Ascending aorta (tissue), 2 donors: ENCODE measurements around the gene UMAD1. TPM values are rescaled to one million over a fixed set of nuclear protein-coding genes. Genes with fewer than 3 reads are reported as not detected.

Source experiments
- DNase-seq, 2 donors: peaks; one replicate each; pipeline ENCODE4 v3.0.0-alpha.2; 2019; ENCODE audit warnings: low spot score in 2 of 2
- H3K27ac ChIP-seq, 2 donors: fragments of 200-600 bp; sonication (generic); one replicate each; pipeline ENCODE4 v1.5.1; 2016 to 2017; ENCODE audit warnings: mild to moderate bottlenecking in 1 of 2
- H3K27me3 ChIP-seq: fragments of 200-600 bp; sonication (generic); one replicate; pipeline ENCODE4 v1.5.1; 2017
- H3K36me3 ChIP-seq, 2 donors: fragments of 200-600 bp; sonication (generic); one replicate each; pipeline ENCODE4 v1.5.1; 2016
- H3K4me1 ChIP-seq, 2 donors: fragments of 200-600 bp; sonication (generic); one replicate each; pipeline ENCODE4 v1.5.1; 2016 to 2017; ENCODE audit warnings: mild to moderate bottlenecking in 1 of 2
- H3K4me3 ChIP-seq, 2 donors: fragments of 200-600 bp; sonication (generic); one replicate each; pipeline ENCODE4 v1.5.1; 2016 to 2017; ENCODE audit warnings: mild to moderate bottlenecking in 1 of 2
- H3K9me3 ChIP-seq, 2 donors: fragments of 200-600 bp; sonication (generic); one replicate each; pipeline ENCODE4 v1.5.1; 2016
- CTCF ChIP-seq, 3 experiments: fragments of 200-600 bp in 2 of 3; fragments of 450-650 bp in 1 of 3; sonication (generic) in 2 of 3; IDR thresholded peaks; one replicate each; pipeline ENCODE4 v1.5.1; 2016 to 2019; ENCODE audit warnings: antibody characterized with exemption in 3 of 3, mild to moderate bottlenecking in 1 of 3, moderate library complexity in 1 of 3
- intact Hi-C: fragments of 100-400 bp; cut with DNase I; formaldehyde crosslinking; loops from one replicate; pipeline ENCODE4 v1.15.1; 2023
- total RNA-seq: library from RNA; depleted of rRNA; stranded (reverse); fragments of >200 nt; gene quantifications from one replicate; pipeline ENCODE4 v1.1.0, GENCODE V29; 2016

Gene UMAD1
- total RNA-seq, 1 donor from 2014 or later, result 17.7 TPM

- H3K36me3 ChIP-seq, result no peaks in the 10 kb centered on the region
- no peak overlapping the region for H3K27ac ChIP-seq
- intact Hi-C loops, result no loop called here
- no peaks in the 10 kb centered on the region for H3K9me3 ChIP-seq
- H3K4me1 ChIP-seq, result peaks cover 0 to 10% of the 10 kb centered on the region in 2 donors
- H3K4me3 ChIP-seq, result no peak overlapping the region
- TF ChIP-seq CTCF (IDR thresholded peaks at IDR 0.05), result no peak
- no peak for DNase-seq
- H3K27me3 ChIP-seq, result no peaks in the 10 kb centered on the region
Observed at GRCh38 chr7:7710469-7710868, 69.9 kb downstream of the UMAD1 start.

- no peak overlapping the region for H3K27ac ChIP-seq
- H3K9me3 ChIP-seq, result no peaks in the 10 kb centered on the region
- no peak overlapping the region for H3K4me3 ChIP-seq
- H3K36me3 ChIP-seq, result no peaks in the 10 kb centered on the region
- TF ChIP-seq CTCF (IDR thresholded peaks at IDR 0.05), result no peak
- no peaks in the 10 kb centered on the region for H3K4me1 ChIP-seq
- H3K27me3 ChIP-seq, result no peaks in the 10 kb centered on the region
- intact Hi-C loops, result no loop called here
- no peak for DNase-seq
Observed at GRCh38 chr7:7713730-7714129, 73.2 kb downstream of the UMAD1 start.

GRCh38 chr7:7718492-7718891 is 77.9 kb downstream of the UMAD1 start, which contains the start of gene RPA3:
RPA3 (minus strand) TSS chr7:7718607; CDS start chr7:7640418, 78,189 bp downstream.
- no peak for DNase-seq
- TF ChIP-seq CTCF (IDR thresholded peaks at IDR 0.05), result no peak
- H3K4me1 ChIP-seq, result no peaks in the 10 kb centered on the region
- intact Hi-C loops, result no loop called here
- H3K36me3 ChIP-seq, result no peaks in the 10 kb centered on the region
- no peak within 1 kb of the TSS for H3K27ac ChIP-seq
- no peaks in the 10 kb centered on the region for H3K9me3 ChIP-seq
- no peaks in the 10 kb centered on the region for H3K27me3 ChIP-seq
- no peak within 1 kb of the TSS for H3K4me3 ChIP-seq

GRCh38 chr7:7719236-7719635 is 78.7 kb downstream of the UMAD1 start:
- H3K9me3 ChIP-seq, result no peaks in the 10 kb centered on the region
- no peak for TF ChIP-seq CTCF (IDR thresholded peaks at IDR 0.05)
- H3K4me3 ChIP-seq, result no peak overlapping the region
- H3K36me3 ChIP-seq, result no peaks in the 10 kb centered on the region
- no peaks in the 10 kb centered on the region for H3K27me3 ChIP-seq
- H3K4me1 ChIP-seq, result no peaks in the 10 kb centered on the region
- no peak for DNase-seq
- H3K27ac ChIP-seq, result no peak overlapping the region
- intact Hi-C loops, result no loop called here

- Histone ChIP-seq H3K36me3 (no peaks in the 10 kb centered on the region), H3K27me3 (no peaks in the 10 kb centered on the region), H3K4me3 (no peak overlapping the region), H3K27ac (no peak overlapping the region), H3K4me1 (no peaks in the 10 kb centered on the region), H3K9me3 (no peaks in the 10 kb centered on the region)
- no peak for DNase-seq
- intact Hi-C loops, result no loop called here
- TF ChIP-seq CTCF (IDR thresholded peaks at IDR 0.05), result no peak
Observed at GRCh38 chr7:7720193-7720592, 79.6 kb downstream of the UMAD1 start.
